Gastrocnemius medialis (tissue), 4 donors: ENCODE data around the gene NUP214.

Experiments
- POLR2A ChIP-seq, 2 donors: fragments of 450-650 bp; IDR thresholded peaks; one replicate each; pipeline ENCODE4 v1.6.1; 2017; ENCODE audit warnings: antibody characterized with exemption in 2 of 2, mild to moderate bottlenecking in 2 of 2, moderate library complexity in 2 of 2
- TF ChIP-seq, protein P1 (sequence below), 5 experiments: fragments of 450-650 bp in 3 of 5; fragments of 200-600 bp in 2 of 5; sonication (generic) in 2 of 5; IDR thresholded peaks in 4 of 5; conservative IDR thresholded peaks in 1 of 5; 1 replicate in 4 of 5; 2 replicates in 1 of 5; pipeline ENCODE4 v1.5.1; 2016 to 2019; ENCODE audit warnings: antibody characterized with exemption in 5 of 5, mild to moderate bottlenecking in 3 of 5, moderate library complexity in 3 of 5

DNA sequence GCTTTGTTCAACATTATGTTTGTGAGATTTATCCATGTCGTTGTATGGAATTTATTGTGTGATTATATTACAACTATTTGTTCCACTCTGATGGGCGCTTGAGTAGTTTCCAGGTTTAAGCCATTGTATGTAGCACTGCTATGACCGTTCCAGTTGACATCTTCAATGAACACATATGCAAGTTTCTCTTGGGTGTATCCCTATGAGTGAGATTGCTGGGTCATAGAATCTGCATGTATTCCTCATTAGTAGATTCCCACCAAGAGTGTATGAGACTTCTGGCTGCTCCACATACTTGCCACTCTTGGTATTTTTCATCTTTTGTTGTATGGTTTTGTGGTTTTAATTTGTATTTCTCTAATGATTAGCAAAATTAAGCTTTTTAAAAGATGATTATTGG lies 22.9 kb downstream of the NUP214 start:
- TF ChIP-seq POLR2A (IDR thresholded peaks at IDR 0.05), result no peak
- TF ChIP-seq, protein P1, sequence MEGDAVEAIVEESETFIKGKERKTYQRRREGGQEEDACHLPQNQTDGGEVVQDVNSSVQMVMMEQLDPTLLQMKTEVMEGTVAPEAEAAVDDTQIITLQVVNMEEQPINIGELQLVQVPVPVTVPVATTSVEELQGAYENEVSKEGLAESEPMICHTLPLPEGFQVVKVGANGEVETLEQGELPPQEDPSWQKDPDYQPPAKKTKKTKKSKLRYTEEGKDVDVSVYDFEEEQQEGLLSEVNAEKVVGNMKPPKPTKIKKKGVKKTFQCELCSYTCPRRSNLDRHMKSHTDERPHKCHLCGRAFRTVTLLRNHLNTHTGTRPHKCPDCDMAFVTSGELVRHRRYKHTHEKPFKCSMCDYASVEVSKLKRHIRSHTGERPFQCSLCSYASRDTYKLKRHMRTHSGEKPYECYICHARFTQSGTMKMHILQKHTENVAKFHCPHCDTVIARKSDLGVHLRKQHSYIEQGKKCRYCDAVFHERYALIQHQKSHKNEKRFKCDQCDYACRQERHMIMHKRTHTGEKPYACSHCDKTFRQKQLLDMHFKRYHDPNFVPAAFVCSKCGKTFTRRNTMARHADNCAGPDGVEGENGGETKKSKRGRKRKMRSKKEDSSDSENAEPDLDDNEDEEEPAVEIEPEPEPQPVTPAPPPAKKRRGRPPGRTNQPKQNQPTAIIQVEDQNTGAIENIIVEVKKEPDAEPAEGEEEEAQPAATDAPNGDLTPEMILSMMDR (IDR thresholded peaks at IDR 0.05 in 4 of 5, conservative IDR thresholded peaks at IDR 0.05 in 1 of 5), result no peak
